Fibroblast of skin of scalp (primary cell): Measurements from ENCODE around the gene FBXO41.

Experiments
- DNase-seq: peaks from one replicate; pipeline ENCODE4 v3.0.0-alpha.2; 2013

Gene FBXO41

GRCh38 chr2:73239776-73240175 is 44.5 kb downstream of the FBXO41 start:
- DNase-seq = no peak

DNA sequence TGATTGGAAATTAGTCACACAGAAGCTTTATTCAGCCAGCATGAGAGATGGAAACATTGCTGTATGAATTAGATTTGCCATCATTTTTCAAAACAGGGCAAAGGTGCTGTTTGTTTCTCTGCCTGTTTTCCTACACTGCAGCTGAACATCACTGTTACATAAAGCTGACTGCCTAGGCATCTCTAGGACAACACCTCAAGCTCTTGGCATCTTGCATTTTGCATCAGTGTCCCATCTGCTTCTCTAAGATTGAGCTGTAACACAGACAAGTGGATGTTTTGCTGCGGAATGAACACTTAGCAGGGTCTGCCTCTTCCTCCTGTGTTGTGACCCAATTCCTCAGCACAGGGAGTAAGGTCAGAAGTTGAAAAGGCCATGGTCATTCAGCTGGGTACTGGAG is 45.3 kb downstream of the FBXO41 start:
- DNase-seq = no peak

DNA sequence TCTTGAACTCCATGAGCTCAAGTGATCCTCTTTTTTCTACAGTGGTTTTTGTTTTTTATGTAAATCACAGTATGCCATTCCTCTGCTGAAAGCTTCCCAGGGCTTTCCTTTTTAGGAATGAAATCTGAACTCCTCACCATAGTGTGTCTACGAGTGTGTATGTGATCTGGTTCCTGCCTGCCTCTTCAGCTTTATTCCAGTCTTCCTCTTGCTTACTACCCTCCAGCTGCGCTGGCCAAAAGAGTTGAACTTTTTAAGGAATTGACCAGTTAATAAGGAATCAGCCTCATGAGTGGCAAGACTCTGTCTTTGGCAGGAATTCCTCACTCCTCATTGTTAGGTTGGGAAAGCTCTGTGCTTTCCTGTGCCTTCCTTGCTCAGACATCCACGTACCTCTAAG is 46.1 kb downstream of the FBXO41 start:
- no peak for DNase-seq

DNA sequence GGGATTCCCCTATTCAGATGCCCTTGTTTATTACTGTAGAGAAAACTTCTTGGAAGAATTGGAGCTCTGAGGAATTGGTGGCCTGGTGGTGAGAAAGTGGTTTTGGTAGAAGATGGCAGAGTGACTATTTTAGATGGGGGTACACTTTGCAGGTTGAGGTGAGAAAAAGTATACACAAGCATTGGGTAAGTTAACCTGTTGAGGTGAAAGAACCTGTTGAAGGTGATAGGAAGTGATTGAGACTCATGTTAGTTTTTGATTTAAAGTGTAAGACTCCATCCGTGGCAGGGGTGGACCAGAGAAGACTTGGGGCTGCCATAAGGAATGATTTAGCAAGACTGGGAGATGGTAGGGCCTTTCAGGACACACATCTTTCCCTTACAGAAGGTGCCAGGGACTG is 47.1 kb downstream of the FBXO41 start:
- no peak for DNase-seq

- DNase-seq = no peak
These were observed 48.8 kb downstream of the FBXO41 start for GRCh38 chr2:73235315-73236028.

- peak; percentile 92 for DNase-seq
These were observed 50.1 kb downstream of the FBXO41 start, which contains the start of gene CCT7 for GRCh38 chr2:73233932-73234832. Gene CCT7, plus strand, starts transcription at chr2:73234308. Its CDS starts 71 bp downstream, at chr2:73234379.

DNA sequence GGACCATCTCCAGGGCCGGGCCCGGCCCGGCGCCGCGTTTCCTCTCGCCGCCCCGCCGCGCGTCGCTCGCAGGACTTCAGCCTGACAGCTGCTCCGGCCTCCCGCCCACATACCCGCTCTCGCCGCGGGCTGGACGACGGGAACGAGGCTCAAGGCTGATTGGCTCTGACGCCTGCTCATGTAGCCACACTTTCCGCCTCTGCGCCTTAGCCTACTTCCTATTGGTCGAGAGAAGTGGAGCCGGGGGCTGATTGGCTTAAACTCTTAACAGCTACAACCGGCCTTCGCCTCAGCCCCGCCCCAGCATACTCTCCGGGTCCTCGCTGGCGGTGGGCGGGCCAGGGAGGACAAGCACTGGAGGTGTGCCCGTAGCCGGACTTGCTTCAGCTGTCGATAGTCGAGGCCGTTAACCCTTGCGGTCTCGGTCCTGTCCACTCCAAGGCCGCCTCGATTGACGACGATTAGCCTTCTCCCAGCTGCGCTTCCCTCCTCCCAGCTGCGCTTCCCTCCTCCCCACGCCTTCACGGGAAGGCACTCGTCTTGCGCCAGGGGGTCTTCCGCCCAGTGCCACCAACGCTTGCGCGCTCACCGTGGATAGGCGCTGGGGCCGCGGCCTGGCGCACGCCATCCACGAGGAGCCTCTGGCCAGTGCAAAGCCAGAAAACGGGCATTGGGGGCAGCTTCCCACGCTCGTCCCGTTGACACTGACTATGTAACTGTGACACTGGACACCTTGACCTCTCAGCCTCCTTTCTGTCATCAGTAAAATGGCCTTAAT is 50.9 kb downstream of the FBXO41 start, which contains the start of gene PRADC1:
TSS of gene PRADC1 (minus strand) at position 86 of the 778 bp plus-strand sequence. CDS start at position 7, 79 bp downstream.
- DNase-seq = peak; percentile 99

DNA sequence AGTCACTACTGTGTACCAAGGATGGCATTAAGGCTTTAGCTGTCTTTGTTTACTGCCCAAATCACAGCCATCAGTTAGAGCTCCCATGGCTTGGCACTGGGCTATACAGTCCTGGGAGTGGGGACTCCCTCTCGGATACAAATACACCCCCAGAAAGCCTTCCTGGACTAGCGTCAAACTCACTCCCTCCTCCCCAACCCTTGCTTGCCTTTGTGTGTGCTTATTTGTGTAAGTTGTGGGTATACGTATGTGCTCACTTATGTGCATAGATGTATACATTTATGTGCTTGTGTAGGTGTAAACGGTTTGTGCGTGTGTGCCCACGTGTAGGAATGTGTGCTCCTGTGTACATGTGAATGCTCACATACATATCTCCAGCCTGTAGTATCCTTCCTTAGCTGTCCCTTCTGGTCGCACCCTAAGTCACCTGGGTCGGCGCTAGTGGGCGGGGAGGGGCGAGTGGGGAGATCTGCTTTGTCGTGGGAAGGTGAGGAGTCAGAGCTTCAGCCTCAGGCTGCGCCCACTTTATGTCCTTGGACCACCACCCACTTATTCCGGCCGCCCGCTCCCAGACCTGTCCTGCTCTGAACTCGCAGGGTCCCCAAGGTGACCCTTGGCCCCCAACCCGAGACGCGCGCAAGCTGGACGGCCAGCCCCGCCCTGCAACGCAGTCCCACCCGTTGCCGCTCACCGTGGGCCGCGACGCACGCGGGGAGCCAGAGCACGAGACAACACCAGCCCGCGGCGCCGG is 51.7 kb downstream of the FBXO41 start:
- no peak for DNase-seq

DNA sequence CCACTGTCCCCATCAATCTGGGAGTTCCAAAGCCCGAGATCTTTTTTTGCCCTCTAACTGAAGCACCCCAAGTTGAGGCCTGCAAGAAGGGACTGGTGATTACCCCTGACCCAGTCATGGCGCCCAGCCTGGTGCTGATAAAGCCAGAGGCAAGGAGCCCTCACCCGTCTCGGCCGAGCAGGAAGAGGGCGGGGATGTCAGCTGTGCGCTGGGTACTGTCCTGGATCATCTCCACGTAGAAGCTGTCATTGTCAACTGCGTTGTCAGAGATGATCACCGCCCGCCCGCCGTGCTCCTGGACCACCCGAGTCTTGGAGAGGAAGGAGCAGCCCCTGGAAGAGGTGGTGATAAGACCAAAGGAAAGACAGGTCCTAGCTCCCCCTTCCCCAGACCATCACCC is 55.6 kb downstream of the FBXO41 start:
- DNase-seq = no peak

DNA sequence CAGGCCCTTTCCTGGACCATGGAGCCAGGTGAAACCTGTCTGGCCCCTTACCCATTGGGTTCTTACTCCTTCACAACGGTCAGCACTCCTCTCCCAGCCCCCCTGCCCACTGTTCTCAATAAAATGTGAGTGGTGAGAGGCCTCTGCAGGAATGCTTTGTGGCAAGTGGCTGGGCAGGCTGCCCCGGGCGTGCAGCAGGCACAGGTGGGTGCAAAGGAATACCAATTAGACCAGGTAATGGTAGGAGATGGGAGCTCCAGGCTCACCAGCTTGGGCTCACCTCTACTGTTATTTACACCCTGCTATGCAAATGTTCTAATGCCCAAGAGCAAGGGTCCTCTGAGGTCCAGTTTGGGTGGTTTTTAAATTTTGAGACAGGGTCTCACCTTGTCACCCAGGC is 57.2 kb downstream of the FBXO41 start:
- no peak for DNase-seq

DNA sequence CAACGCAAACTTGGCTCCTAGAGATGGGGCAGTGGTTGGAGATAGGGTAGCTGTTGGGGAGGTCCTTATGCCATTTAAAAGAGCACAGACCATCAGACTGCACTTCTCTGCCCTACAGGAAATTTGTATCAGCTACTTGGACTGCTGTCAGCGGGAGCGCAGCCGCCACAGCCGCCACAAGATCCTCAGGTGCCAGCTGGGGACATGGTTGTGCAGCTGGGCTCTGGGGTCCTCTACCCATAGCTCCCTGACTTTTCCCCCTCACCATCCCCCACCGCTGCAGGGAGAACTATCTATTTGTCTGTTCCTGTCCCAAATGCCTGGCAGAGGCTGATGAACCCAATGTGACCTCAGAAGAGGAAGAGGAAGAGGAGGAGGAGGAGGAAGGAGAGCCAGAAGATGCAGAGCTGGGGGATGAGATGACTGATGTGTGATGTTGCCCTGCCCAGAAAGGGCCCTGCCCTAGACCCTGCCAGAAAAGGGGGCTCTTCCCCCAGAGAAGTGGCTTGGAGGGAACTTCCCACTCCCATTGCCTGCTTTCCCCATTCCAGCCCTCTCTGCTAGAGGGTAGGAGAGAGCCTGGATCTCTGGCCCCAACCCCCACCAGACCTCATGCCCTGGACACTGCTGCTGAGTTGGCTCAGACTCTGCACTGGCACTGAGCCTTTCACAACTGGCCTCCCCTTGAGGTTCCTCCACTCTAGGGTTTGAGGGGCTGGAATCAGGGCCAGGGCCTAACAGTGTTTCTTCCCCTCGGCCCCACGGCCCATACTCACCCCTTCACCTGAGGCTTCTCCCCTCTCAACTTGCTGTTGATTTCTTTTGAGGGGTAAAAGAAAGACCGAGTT is 58.5 kb downstream of the FBXO41 start:
- DNase-seq = no peak

GRCh38 chr2:73223821-73224220 is 60.5 kb downstream of the FBXO41 start:
- no peak for DNase-seq

- no peak for DNase-seq
These were observed 66.0 kb downstream of the FBXO41 start for GRCh38 chr2:73218298-73218697.

- DNase-seq = no peak
These were observed 66.5 kb downstream of the FBXO41 start for GRCh38 chr2:73217826-73218225.

GRCh38 chr2:73217160-73217559 is 67.1 kb downstream of the FBXO41 start:
- DNase-seq = no peak

GRCh38 chr2:73215254-73215653 is 69.0 kb downstream of the FBXO41 start:
- no peak for DNase-seq

DNA sequence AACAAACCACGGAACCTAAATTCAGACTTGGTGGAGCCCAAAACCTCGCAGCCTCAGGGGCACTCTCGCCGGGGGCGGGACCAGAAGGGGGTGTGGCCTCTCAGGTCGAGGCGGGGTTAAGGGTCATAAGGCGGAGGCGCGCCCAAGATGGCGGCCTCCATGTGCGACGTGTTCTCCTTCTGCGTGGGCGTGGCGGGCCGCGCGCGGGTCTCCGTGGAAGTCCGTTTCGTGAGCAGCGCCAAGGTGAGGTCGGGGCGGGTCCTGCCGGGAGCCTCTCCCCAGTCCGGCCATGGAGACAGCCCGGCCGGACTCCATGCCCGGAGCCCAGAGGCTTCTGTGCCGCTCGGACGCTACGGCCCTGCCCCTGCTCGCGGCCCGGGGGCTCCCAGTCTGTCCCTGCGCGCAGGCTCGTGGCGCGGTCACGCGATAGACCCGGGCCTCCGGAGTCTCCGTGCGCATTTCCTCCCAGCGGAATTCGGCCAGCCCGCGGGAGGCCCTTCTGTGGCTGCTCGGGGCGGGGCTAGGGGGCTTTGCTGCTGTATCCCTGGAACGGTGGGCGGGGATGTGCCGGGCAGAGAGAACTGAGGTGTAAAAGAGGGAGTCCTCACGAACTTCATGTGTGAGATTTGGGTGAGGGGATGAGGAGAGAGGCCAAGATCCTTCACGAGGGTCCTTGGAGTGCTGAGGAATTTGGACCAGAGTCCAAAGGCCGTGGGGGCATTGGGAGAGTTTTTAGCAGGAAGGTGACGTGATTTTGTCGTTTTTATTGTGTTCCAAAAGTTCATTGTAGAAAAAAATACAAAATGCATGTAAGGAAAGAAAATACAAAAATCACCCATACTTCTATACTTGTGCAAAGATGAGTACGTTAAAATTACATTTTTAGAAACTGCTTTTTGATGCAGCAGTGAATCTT is 69.9 kb downstream of the FBXO41 start, which contains the start of gene SMYD5:
TSS of gene SMYD5 (plus strand) at position 126 of the 916 bp plus-strand sequence. CDS start at position 148, 22 bp downstream.
- peak; percentile 79 for DNase-seq

DNA sequence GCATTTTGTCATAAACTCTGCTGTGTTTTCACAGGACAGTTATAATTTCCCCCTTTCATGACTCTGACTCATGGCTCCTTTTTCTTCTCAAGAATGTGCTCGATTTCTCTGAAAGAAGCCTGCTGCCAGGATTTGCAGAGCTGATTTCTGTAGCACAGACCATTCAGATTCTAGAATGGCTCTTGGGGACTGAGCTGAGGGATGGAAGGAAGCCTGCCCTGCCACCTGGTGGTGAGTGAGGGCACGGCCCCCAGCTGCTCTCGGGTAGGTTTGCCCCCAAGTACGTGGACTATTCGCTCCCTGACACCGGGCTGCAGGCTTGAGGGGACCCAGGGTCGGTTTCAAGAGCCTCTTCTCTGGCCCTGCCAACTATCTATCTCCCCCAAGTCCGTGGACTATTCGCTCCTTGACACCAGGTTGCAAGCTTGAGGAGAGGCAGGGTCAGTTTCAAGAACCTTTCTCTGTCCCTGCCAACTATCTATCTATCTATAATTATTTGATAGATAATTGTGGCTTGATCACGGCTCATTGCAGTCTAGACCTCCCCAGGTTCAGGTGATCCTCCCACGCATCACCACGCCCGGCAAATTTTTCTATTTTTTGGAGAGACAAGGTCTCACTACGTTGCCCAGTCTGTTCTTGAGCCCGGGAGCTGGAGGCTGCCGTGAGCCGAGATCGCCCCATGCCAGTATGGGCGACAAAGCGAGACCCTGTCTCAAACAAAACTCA is 71.7 kb downstream of the FBXO41 start:
- peak; percentile 87 for DNase-seq

DNA sequence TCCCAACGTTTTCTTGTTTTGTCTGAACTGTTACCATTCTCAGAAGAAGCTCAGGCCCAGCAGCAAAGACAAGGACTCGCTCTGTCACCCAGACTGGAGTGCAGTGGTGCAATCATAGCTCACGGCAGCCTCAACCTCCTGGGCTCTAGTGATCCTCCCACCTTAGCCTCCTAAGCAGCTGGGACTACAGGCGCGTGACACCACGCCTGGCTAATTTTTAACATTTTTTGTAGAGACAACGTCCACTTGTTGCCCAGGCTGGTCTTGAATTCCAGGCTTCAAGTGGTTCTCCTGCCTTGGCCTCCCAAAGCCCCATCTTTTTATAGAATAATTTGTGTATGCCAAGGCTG is 72.2 kb downstream of the FBXO41 start:
- DNase-seq = no peak
